CD1c-positive myeloid dendritic cell (primary cell): ENCODE measurements around the gene SLC35D3.
"Not testable (repeated sequence)": the region's sequence is repeated elsewhere in the genome, so short reads cannot be mapped to it uniquely, and the experiment has no call there.

Experiments
- DNase-seq: peaks from one replicate; pipeline ENCODE4 v3.0.0-alpha.2; 2016; ENCODE audit errors: extremely low spot score

The SLC35D3 gene

DNA sequence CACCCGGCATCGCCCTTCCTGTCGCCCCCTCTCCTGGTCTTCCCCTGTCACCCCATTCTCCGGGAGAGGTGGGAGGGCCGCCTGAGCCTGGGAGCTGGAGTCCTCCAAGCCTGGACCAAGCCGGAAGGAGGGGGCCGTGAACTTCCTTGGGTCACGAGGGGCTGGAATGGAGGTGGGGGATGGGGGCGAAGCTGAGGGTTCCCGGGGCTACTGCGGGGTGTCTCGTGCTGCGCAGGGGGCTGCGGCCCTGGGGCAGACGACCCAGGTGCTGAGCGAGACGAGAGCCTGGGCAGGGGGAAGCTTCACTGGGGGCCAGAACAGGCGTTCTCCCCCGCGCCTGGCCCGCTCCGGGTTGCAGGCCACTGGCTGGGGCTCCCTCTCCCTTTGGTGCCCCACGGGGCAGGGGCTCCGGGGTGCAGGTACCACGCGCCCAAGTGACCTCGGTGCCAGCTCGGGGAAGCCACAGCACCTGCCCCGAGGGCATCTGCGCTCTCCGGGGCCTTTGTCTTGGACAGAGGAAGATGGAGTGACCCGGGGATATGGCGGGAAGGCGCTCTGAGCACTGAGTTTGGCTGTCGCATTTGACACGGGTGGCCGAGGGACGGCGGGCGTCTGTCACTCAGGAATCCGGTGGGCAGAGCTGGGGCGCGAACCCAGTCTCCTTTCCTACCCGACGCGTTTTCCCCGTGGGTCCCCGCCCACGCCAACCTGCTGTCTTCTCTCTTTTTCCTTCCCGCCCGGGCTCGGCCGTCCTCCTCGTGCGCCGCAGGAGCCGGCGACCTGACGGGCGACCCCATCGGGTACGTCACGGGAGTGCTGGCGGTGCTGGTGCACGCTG, 1.2 kb downstream of the SLC35D3 start:
- no peak for DNase-seq

DNA sequence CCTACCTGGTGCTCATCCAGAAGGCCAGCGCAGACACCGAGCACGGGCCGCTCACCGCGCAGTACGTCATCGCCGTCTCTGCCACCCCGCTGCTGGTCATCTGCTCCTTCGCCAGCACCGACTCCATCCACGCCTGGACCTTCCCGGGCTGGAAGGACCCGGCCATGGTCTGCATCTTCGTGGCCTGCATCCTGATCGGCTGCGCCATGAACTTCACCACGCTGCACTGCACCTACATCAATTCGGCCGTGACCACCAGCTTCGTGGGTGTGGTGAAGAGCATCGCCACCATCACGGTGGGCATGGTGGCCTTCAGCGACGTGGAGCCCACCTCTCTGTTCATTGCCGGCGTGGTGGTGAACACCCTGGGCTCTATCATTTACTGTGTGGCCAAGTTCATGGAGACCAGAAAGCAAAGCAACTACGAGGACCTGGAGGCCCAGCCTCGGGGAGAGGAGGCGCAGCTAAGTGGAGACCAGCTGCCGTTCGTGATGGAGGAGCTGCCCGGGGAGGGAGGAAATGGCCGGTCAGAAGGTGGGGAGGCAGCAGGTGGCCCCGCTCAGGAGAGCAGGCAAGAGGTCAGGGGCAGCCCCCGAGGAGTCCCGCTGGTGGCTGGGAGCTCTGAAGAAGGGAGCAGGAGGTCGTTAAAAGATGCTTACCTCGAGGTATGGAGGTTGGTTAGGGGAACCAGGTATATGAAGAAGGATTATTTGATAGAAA, 2.0 kb downstream of the SLC35D3 start:
- DNase-seq: no peak

DNA sequence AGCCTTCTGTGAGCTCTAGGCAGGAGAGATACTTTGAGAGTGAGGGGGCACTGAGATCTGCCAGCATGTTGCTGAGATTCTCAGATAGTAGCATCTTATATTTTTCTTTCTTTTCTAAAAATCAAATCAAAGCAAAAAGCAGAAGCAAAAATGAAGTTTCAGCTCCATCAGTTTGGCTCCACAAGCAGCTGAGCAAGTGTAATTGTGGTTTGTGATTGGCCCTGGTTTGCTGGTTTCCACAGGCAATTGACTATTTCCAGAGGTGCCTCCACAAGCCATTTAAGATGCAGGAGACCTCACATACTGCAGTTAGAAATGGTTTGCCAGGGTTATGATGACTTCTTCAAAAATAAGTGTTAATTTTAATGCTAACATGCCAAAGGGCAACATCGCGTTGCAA, 4.3 kb downstream of the SLC35D3 start:
- no peak for DNase-seq

DNA sequence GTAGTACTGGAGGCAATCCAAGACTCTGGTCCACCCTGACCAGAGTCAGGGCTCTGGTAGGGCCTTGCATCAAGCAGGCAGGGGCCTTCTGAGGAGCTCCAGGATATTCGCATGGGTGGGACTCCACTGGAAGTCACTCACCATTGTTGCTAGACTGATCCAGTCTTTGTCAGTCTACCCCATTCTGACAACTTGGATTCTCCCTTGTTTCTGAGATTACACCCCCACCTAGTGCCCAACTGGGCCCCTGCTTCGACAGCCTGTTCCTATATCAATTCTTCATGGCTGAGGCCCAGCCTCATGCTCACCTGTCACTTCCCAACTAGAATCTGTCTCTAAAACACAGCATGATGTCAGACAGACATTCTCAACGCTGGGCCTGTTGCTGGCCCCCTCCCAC, 5.2 kb downstream of the SLC35D3 start:
- peak; percentile 26 for DNase-seq

DNA sequence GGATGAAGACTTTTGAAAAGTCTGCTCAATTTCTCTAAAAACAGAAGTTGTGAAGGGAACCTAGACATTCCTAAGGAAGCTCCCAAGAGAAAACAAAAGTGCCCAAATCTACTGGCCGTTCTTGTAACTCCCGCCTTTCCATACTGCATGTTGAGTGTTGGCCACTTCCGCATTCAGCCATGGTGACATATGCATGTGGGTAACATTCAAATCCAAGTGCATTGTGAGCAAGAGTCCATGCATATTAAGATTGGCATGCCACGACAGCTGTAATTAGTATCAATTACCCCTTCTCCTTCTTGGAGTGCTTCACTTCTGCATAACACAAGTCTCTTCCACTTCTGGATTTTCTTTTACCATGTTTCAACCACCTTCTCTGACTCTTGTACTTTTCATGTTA, 8.4 kb downstream of the SLC35D3 start:
- DNase-seq: no peak

DNA sequence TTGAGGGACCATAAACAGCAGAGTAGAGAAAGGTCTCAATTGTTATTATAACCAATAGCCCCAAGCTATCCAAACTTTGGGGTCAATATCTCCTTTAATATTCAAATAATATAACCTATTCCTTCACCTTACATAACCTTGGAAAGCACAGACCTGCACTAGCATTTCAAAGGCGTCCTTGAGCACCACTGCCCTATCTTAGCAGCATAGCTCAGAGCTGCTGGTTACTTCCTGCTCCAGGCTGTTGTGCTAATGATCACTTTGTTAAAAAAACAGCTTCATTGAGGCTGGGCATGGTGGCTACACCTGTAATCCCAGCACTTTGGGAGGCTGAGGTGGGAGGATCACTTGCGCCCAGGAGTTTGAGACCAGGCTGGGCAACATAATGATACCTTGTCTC, 10.5 kb downstream of the SLC35D3 start:
- no peak for DNase-seq

DNA sequence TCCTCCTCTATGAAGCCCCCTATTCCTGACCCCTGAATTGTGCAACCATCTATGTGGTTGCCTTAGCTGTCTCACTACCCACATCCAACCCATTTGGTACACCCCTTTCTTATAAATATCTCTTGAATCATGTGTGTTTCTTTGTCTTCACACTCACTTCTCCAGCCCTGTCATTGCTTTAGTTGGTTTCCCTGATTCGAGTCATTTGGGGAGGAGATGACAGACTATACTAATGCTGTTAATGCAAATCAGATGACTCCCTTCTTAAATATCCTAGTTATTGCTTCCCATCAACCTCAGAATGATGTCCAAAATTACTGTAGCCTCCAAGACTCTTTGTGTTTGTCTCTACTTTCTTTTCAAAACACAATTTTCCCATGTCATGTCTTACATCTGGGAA, 23.0 kb downstream of the SLC35D3 start:
- DNase-seq: no peak

DNA sequence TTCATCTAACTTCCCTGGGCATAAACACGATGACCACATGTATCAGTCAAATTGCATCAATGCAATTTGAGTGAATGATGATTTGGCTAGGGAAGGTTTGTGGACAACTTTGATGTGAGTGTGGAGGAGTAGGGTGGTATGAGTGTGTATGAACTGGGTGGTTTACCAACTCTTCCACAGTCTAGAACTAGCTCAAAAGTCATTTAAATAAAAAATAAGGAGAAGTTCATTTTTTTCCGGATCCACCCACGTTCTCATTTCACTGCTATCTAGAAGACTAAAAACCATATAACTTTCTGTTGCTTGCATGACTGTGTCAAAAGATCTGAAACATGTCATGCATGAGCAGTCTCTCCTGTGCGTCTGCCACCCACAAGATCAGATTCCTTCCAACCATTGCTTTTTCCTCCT, 23.6 kb downstream of the SLC35D3 start:
- peak; percentile 25 for DNase-seq

DNA sequence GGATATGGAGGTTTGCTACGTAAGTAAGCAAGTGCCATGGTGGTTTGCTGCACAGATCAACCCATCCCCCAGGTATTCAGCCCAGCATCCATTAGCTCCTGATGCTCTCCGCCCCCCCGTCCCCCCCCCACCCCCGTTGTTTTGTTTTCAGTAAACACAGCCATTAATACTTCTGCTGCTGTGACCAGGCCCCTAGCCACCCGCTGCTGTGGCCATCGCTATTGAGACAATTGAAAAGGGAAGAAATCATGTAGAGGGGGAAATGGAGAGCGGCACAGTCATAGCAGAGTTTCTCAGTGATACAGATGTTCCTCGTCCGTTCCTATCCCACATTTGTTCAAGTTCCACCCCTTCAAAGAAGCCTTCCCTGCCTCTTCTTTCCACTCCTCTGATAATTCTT, 24.9 kb downstream of the SLC35D3 start:
- no peak for DNase-seq

DNA sequence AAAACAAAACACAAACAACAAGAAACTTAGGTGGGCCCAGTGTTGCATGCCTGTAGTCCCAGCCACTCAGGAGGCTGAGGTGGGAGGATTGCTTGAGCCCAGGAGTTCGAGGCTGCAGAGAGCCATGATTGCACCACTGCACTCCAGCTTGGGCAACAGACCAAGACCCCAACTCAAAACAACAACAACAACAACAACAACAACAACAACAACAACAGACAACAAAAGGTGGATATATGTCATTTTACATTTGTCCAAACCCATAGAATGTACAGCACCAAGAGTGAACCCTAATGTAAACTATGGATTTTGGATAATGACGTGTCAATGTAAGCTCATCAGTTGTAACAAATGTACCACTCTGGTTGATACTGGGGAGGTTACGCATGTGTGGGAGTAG, 27.9 kb downstream of the SLC35D3 start:
- DNase-seq: not testable (repeated sequence)

DNA sequence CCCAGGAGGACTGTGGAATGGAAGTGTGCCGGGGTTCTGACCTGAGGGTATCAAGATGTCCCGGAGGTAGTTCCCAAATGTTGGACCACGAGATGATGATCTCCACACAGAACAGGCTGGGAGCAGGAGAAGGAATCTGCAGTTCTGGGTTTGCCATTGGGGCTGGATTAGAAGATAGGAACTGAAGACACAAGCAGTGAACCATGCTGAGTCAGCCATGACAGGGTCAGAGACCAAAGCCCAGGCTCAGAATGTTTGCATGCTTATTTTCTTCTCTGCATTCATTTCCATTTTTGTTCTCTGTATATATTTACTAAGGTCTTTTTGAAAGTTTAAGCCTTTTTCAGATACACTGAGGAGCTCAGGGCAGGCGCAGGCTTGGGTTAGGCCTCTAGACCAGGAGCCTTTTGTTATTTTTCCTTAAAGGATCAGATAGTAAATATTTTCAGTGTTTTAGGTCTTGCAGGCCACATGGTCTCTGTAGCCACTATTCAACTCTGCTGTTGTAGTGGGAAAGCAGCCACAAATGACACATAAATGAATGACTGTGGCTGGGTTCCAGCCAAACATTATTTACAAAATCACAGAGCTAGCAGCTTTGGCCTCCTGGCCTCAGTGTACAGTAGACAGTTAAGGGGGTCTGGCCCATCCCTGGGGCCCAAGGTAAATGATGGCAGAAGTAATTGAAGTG, 28.5 kb downstream of the SLC35D3 start:
- no peak for DNase-seq

DNA sequence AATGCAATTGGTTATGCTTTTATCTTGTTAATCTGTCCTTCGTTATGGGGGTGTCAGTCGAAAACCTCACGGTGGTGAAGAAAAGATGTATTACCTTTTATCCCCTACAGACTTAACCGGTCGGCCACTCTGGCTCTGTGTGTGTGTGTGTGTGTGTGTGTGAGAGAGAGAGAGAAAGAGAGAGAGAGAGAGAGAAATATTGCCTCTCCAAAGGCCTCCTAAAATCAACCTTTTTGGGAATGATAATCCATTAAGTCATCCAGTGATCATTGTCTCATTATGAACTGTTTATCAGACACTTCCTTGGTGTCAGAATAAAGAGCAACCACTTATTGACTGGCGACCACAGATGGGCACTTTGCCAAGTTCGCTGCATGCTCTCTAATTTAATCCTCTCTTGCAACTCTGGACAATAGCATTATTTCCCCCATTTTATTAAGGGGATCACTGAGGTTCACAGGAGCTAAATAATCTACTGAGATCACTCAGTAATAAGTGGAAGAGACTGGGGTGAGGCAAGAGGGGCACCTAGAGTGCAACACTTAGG, 30.7 kb downstream of the SLC35D3 start:
- DNase-seq: no peak

DNA sequence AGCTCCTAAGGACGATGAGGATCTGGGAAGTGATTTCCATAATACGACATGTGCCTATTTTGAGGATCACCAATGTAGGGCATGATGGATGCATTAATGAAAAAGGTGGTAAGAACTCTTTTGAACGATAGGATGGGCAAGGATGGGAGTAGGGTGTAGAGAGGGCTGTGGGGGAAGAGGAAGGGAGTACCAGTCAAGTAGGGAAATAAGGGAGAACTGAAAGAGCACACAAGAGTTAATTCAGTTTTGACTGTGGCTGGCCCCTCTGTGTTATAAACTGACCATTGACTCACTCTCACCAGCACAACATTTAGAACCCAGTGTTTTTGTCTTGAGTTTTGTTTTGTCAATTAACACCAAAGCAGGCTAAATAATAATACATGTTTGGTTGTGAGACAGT, 33.0 kb downstream of the SLC35D3 start:
- no peak for DNase-seq

DNA sequence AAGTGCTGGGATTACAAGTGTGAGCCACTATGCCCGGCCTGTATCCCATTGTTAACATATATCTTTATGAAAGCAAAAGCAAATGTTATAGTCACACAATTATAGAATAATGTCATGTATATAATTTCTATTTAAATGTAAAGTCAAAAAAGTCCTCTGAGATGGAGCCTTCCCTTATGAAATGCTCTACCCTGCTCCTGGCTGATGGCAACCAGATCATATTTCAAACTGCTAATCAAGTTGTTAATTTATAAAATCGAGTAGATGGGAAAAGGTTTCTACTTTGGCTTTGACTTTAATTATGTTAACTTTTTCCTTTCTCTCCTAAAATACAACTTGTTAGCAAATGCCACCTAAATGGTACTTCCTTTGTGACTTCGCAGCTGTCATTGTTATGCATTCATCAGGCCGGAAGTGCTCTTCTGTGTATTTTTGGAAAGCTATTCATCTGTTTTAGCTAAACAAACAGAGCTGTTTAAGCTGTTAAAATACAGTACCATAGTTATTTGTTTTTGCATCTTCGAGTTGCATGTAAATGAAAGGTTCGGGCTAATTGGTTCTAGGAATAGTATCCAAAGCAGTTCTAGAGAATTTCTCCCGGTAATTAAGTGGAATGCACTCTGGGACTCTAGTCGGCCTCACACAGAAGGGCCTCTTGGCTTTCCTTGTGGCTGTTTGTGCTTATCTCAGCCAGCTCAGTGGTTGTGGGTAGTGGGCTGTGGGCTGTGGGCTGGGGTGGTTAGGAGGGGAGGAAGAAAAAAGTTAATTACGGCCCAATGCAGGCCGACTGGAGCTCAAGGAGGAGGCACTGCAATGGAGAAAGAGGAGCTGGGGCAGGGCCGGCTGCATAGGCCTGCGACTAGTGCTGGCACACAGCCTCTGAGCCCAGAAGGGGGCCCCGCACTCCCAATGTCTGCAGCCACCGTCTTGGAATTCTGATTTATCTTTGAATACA, 34.8 kb downstream of the SLC35D3 start:
- no peak for DNase-seq

DNA sequence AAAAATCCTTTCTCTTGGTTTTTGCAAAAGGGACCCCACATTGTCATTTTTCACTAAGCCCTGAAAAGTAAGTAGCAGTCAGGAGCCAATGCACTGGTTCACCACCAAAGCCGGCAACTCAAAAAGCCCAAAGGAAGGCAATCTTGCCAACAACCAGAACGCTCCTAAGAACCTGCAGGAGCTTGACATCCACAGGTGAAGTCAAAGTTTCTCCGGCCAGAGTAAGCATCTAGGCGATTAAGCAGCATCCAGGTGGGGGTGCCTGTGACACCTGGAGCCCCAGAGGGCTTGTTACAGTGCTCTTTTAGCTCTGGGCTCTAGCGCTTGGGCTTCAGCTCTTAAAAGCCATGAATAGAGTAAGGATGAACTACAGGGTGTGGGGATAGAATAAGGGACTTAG, 36.1 kb downstream of the SLC35D3 start:
- DNase-seq: no peak

DNA sequence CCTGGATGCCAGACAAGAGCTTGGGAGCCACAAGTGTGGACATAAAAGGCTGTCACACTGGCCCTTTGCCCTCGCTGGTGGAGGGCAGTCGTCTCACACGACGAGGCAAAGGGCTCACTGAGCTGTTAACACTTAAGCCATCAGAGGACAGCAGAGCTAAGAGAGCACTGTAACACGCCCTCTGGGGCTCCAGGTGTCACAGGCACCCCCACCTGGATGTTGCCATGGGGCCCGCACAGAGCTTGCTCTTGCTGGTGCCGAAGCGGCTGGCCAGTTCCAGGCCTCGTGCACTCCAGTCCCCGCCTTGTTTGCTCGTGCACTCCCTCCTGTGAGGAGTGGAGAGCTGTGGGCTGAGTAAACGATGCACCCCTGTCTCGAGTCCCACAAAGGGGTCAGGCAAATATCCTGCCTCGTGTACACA, 37.4 kb downstream of the SLC35D3 start:
- DNase-seq: no peak

DNA sequence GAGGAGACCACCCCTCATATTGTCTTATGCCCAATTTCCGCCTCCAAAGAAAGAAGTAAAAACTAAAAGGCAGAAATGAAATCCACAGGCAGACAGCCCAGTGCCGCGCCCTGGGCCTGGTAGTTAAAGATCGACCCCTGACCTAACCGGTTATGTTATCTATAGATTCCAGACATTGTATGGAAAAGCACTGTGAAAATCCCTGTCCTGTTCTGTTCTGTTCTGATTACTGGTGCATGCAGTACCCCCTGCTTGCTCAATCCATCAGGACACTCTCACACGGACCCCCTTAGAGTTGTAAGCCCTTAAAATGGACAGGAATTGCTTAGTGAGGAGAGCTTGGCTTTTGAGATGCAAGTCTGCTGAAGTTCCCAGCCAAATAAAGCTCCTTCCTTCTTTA, 37.8 kb downstream of the SLC35D3 start:
- DNase-seq: not testable (repeated sequence)

DNA sequence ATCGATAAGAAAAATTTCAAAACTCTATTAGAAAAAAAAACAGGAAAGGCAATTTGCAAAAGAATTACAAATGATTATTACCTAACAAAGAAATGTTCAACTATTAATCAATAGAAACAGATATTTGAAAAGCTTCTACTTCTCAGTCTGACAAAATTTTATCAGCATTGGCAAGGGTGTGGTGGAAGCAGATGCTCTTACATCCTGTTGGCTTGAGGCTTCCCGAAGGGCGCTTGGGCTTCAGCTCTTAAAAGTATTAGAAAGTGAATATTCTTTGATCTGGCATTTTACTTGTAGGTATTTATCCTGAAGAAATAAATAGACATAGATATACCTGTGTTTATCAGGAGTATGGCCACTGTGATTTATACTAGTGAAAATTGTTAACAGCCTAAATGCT, 38.7 kb downstream of the SLC35D3 start:
- no peak for DNase-seq

DNA sequence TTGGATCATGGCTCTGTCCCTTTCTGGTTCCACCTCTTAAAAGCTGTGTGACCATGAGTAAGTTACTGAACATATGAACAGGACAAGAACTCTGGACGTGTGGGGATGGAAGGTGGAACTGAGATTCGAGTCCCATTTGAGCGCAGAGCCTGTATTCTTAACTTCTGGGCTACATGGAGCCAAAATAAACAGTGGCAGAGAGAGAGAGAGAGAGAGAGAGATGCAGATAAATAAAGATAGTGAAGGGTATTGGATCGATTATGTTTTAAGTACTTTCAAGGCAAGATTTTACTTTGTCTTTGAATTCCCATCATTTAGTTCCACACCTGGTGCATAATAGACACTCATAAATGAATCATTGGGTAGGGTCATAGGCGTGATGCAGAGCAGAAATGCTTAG, 39.7 kb downstream of the SLC35D3 start:
- DNase-seq: no peak

DNA sequence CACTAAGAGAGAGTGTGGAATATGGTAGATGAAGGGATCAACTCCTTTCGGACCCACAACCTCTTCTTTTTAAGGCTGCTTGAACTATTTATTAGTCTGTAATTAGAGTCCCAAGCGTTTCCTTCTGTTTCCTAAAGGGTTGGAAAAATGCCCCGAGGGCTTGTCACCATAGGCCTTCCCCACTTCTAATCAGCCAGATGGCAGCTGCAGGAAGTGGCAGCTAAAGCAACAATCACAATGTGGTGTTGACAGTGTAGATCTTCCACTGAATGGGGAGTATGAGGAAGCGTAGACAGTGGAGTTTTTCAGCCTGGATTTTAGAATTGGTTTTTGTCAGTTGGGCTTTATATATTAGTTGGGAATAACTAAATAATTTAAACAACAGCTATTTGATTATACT, 40.6 kb downstream of the SLC35D3 start:
- no peak for DNase-seq

DNA sequence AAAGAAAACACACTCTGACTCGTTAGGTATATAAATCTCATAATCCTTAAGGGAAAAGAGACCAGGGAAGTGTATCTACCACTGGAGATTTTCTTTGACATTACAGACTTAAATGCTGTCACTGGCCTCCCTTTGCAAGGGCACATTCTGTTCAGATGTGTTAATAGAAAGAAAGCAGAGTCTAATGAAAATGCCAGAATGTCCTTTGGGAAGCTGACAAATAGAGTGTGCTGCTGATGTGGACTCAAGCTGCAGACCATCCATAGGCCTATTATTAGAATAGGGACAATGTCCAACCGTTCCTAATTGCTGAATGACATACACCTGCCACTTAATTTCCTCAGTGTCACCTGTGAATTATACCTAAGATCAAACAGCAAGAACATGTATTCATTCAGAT, 41.2 kb downstream of the SLC35D3 start:
- DNase-seq: no peak
